Right atrium auricular region (tissue), 2 donors: ENCODE data around the gene HPCA. TPM values are rescaled to one million over a fixed set of nuclear protein-coding genes. Genes with fewer than 3 reads are reported as not detected.

Experiments
- DNase-seq: peaks from one replicate; pipeline ENCODE4 v3.0.0-alpha.2; 2019; ENCODE audit warnings: low spot score
- H3K27ac ChIP-seq, 2 donors: fragments of 200-600 bp; sonication (generic); 1 replicate in 1 of 2; 2 replicates in 1 of 2; pipeline ENCODE4 v1.5.1; 2016 to 2019
- H3K27me3 ChIP-seq, 2 donors: fragments of 200-600 bp; sonication (generic); one replicate each; pipeline versions ENCODE4 v1.5.1 to v1.6.0; 2017 to 2019
- H3K36me3 ChIP-seq: fragments of 200-600 bp; sonication (generic); one replicate; pipeline ENCODE4 v1.5.1; 2016
- H3K4me1 ChIP-seq, 2 donors: fragments of 200-600 bp; sonication (generic); one replicate each; pipeline versions ENCODE4 v1.5.1 to v1.6.0; 2017 to 2019
- H3K4me3 ChIP-seq, 2 donors: fragments of 200-600 bp; sonication (generic); 1 replicate in 1 of 2; 2 replicates in 1 of 2; pipeline ENCODE4 v1.5.1; 2017 to 2019; ENCODE audit warnings: mild to moderate bottlenecking in 1 of 2, moderate library complexity in 1 of 2
- H3K9me3 ChIP-seq, 2 donors: fragments of 200-600 bp; sonication (generic); one replicate each; pipeline ENCODE4 v1.5.1; 2019
- total RNA-seq, 2 donors: library from RNA; depleted of rRNA; stranded (reverse); fragments of >200 nt; gene quantifications; one replicate each; pipeline ENCODE4 v1.1.0, GENCODE V29; 2016
- TF ChIP-seq, protein P1 (sequence below), 2 donors: fragments of 200-600 bp; sonication (generic); IDR thresholded peaks; one replicate each; pipeline ENCODE4 v1.5.1; 2019; ENCODE audit warnings: antibody characterized with exemption in 2 of 2

The HPCA gene
- total RNA-seq, 2 donors from 2014 or later, result not detected

DNA sequence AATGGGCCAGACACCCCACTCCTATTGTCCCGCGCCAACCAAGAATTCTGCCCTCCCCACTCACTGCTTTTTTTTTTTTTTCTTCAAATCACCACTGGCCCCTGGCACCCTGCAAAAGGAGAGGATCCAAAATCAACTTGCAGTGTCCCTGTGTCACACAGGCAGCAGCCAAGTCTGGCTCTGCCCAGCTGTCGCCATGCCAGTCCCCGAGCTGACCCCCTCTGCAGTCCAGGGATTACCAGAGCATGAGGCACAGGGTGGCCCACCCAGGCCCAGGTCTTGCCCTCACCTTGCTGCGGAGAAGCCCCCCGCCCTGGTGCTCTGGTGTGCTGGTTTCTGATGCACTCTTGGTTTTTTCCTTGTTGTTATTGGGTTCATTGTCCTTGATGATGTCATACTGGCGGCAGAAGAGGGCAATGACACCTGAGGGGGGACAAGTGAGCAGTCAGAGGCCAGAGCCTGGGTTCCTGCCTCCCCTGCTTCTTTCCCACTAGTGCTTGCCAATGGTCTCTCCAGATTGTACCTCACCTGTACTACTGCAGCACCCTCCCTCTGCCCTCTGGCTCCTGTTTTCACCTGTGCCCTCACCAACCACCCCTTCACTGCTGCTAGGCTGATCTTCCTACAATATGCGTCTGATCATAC lies 21.8 kb upstream of the HPCA start:
- Histone ChIP-seq H3K9me3 (no peaks in the 10 kb centered on the region), H3K27ac (peak overlapping the region; percentile 40 to 51), H3K4me1 (peaks cover 0 to 41% of the 10 kb centered on the region in 2 donors), H3K27me3 (no peaks in the 10 kb centered on the region), H3K4me3 (no peak overlapping the region), H3K36me3 (peaks cover 20% of the 10 kb centered on the region)
- TF ChIP-seq, protein P1, sequence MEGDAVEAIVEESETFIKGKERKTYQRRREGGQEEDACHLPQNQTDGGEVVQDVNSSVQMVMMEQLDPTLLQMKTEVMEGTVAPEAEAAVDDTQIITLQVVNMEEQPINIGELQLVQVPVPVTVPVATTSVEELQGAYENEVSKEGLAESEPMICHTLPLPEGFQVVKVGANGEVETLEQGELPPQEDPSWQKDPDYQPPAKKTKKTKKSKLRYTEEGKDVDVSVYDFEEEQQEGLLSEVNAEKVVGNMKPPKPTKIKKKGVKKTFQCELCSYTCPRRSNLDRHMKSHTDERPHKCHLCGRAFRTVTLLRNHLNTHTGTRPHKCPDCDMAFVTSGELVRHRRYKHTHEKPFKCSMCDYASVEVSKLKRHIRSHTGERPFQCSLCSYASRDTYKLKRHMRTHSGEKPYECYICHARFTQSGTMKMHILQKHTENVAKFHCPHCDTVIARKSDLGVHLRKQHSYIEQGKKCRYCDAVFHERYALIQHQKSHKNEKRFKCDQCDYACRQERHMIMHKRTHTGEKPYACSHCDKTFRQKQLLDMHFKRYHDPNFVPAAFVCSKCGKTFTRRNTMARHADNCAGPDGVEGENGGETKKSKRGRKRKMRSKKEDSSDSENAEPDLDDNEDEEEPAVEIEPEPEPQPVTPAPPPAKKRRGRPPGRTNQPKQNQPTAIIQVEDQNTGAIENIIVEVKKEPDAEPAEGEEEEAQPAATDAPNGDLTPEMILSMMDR (IDR thresholded peaks at IDR 0.05), result no peak
- DNase-seq, result no peak

DNA sequence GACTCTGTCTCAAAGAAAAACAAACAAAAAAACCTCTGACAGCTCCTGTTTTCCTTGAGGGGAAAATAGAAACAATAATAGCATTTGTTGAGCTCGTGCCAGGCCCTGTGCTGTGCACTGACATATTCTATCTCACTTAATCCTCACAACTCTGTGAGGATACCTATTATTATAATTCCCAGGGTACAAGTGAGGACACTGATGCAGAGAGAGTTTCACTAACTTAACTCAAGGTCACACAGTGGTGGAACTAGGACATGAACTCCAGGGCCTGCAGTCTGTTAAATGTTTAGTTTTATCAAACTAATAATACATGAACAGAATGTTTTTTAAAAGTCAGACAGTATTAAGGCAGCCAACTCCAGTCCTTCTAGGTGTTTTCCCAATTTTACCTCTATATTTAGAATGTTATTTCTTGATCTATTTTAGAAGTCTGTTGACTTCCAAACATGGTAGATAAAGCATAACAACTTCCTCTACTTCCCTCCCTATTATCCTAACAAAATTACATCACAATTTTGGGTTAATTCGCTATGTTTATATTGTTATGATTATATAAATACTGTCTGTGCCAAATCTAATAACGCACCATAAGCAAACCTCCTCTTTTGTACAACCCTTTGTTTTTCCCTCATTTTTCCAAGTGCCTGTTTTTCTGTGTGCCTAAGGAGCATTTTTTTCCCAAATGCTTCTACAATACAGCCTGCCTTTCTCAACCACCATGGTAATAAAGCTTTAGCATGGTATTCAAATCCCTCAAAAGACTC lies 20.5 kb upstream of the HPCA start:
- H3K9me3 ChIP-seq, result no peaks in the 10 kb centered on the region
- H3K36me3 ChIP-seq, result peaks cover 20% of the 10 kb centered on the region
- TF ChIP-seq, protein P1 (IDR thresholded peaks at IDR 0.05), result no peak
- H3K4me3 ChIP-seq, result no peak overlapping the region
- no peaks in the 10 kb centered on the region for H3K27me3 ChIP-seq
- H3K4me1 ChIP-seq, result peaks cover 0 to 50% of the 10 kb centered on the region in 2 donors
- peak overlapping the region; percentile 40 to 51 for H3K27ac ChIP-seq
- DNase-seq, result no peak

DNA sequence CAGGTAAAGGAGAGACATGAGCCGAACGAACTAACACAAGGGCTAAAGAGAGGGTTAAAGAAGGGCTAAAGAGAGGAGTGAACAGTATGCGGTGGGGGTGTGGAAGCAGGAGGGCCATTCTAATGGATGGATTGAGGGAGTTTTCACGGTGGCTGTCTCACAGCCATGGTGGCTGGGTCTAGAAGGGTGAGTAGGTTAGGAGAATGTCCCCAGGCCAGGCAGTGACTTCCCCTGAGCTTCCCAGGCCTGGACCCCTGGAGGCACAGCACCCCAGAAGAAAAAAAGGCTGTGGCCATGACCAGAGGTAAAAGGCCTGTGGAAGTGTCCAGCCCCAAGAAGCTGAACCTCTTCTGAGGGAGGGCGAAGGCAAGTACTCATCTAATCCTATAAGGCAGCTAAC lies 19.1 kb upstream of the HPCA start:
- no peaks in the 10 kb centered on the region for H3K27me3 ChIP-seq
- no peaks in the 10 kb centered on the region for H3K9me3 ChIP-seq
- H3K36me3 ChIP-seq, result peaks cover 16% of the 10 kb centered on the region
- DNase-seq, result no peak
- no peak overlapping the region for H3K4me3 ChIP-seq
- TF ChIP-seq, protein P1 (IDR thresholded peaks at IDR 0.05), result no peak
- H3K27ac ChIP-seq, result no peak overlapping the region
- H3K4me1 ChIP-seq, result peaks cover 0 to 51% of the 10 kb centered on the region in 2 donors

DNA sequence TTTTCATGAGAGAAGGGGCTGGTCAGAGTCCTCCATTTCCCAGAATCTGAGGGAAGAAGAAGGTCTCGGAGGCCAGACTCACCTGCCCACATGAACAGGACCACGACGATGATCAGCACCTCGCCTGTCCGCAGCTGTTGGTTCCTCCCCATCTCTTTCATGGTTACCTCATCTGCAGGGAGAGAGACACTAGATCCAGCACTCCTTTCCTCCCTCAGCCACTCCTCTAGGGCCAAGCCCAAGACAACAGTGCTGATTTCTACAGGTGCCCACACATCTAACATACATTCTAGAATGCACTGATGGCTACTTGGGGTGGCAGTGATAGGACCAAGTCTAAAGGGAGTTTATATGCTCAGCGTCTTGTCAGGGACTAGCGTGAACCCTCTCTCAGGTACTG lies 18.6 kb upstream of the HPCA start:
- Histone ChIP-seq H3K27me3 (no peaks in the 10 kb centered on the region), H3K9me3 (no peaks in the 10 kb centered on the region), H3K4me1 (peaks cover 0 to 55% of the 10 kb centered on the region in 2 donors), H3K36me3 (peaks cover 10% of the 10 kb centered on the region), H3K4me3 (no peak overlapping the region), H3K27ac (no peak overlapping the region)
- TF ChIP-seq, protein P1 (IDR thresholded peaks at IDR 0.05), result no peak
- DNase-seq, result no peak

DNA sequence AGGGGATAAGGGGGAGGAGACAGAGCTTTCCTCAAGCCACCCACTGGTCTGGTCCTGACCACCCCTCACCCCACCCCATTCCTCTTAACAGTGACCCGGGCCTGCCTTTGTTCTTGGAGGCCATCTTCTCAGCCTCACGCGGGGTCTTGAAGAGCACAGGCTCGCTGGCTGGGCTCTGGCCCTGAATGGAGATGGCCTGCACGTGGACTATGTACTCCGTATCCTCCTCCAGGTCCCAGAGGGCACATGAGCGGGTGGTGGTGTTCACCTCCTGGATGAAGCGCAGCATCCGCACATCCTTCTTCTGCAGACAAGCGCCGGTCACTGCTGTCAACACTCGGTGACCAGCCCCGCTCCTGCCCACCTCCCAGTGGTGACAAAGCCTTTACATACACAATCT lies 18.2 kb upstream of the HPCA start:
- no peak for DNase-seq
- peaks cover 0 to 58% of the 10 kb centered on the region in 2 donors for H3K4me1 ChIP-seq
- H3K4me3 ChIP-seq, result no peak overlapping the region
- H3K36me3 ChIP-seq, result peaks cover 6% of the 10 kb centered on the region
- no peaks in the 10 kb centered on the region for H3K9me3 ChIP-seq
- TF ChIP-seq, protein P1 (IDR thresholded peaks at IDR 0.05), result no peak
- H3K27me3 ChIP-seq, result no peaks in the 10 kb centered on the region
- no peak overlapping the region for H3K27ac ChIP-seq
